ENCODE data around the gene RXFP4.
"Not testable (repeated sequence)": the region's sequence is repeated elsewhere in the genome, so short reads cannot be mapped to it uniquely, and the experiment has no call there.

Gene RXFP4

DNA sequence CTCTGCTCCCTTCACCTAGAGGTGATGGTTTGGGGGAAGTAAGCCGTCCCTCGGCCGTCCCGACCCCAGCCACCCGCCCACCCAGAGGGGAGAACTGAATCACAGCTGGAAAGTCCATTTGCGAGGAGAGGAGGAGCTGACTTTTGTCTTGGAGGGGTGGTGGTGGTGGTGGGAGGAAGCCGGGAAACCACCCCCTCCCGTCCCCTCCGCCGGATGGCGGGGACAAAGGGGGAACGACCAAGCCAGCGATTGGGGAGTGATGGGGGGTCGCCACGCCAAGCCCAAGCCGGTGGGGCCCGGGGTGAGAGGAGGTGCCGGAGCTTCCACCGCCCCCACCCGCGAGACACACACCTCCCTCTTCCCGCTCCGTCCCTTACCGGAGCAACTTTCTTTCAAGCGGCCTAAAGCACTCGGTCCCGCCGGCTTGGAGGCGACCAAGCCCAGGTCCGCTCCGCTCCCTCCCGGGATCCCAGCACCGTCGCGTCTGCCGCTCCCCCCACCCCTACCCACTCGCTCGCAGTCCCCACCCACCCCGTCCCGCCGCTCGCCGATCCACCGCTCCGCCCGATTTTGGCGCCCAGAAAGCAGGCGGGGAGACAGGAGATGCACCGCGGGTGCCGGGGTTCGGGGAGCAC is 36.4 kb downstream of the RXFP4 start:
- Histone ChIP-seq H3K4me3 (ENCODE audit: insufficient read depth, low read depth, low read length) (peak overlapping the region; percentile 61), H3K4me1 (ENCODE audit: control insufficient read depth, insufficient read depth, low read length) (peaks cover 30% of the 10 kb centered on the region), H3K27me3 (ENCODE audit: control insufficient read depth, insufficient read depth, low read length, poor library complexity, severe bottlenecking) (no peaks in the 10 kb centered on the region), H3K9me3 (ENCODE audit: control insufficient read depth, low read length) (no peaks in the 10 kb centered on the region), H3K27ac (ENCODE audit: insufficient read depth, low read depth, low read length, poor library complexity, severe bottlenecking) (peak overlapping the region; percentile 92), H3K36me3 (ENCODE audit: control insufficient read depth, insufficient read depth, low read length) (no peaks in the 10 kb centered on the region)
- 0% methylated on average over 52 of the region's 52 CpGs for WGBS, 2 experiments

DNA sequence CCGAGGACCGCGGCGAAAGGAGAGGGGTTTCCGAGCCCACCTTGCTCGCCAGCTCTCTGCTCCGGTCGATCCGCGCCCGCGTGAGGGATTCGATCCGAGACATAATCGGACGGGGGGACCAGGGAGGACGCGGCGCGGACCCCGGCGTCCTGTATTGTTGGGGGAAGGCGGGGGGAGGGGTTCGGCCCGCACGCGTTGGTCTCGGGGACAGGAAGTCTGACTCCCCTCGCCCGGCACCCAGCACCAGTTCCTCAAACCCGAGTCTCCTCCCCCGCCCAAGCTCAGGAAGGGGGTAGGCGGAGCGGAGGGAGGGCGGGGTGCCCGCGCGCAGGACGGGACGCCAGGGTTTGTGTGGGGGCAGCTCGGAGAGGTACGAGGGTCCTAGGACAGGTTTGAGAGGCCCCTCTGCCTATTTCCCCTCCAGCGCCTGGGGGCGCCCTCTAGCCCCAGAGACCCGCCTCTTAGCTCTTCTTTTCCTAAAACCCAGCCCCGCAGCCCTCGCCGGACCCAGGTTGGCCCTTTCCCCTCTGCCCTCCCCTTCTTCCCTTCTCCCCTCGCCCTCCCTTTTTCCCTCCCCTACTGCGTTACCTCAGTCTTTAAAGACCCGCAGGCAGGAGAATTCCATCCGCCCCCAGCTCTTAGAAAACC is 37.0 kb downstream of the RXFP4 start, which contains the start of gene ARHGEF2:
TSS of gene ARHGEF2 (minus strand) at position 223 of the 648 bp plus-strand sequence. CDS start at position 103, 120 bp downstream.
- H3K4me1 ChIP-seq (ENCODE audit: control insufficient read depth, insufficient read depth, low read length), result peaks cover 30% of the 10 kb centered on the region
- WGBS, 2 experiments, result 0% methylated on average over 52 of the region's 52 CpGs
- peak within 1 kb of the TSS; percentile 92 for H3K27ac ChIP-seq (ENCODE audit: insufficient read depth, low read depth, low read length, poor library complexity, severe bottlenecking)
- no peaks in the 10 kb centered on the region for H3K9me3 ChIP-seq (ENCODE audit: control insufficient read depth, low read length)
- no peaks in the 10 kb centered on the region for H3K36me3 ChIP-seq (ENCODE audit: control insufficient read depth, insufficient read depth, low read length)
- H3K4me3 ChIP-seq (ENCODE audit: insufficient read depth, low read depth, low read length), result peak within 1 kb of the TSS; percentile 61
- no peaks in the 10 kb centered on the region for H3K27me3 ChIP-seq (ENCODE audit: control insufficient read depth, insufficient read depth, low read length, poor library complexity, severe bottlenecking)

DNA sequence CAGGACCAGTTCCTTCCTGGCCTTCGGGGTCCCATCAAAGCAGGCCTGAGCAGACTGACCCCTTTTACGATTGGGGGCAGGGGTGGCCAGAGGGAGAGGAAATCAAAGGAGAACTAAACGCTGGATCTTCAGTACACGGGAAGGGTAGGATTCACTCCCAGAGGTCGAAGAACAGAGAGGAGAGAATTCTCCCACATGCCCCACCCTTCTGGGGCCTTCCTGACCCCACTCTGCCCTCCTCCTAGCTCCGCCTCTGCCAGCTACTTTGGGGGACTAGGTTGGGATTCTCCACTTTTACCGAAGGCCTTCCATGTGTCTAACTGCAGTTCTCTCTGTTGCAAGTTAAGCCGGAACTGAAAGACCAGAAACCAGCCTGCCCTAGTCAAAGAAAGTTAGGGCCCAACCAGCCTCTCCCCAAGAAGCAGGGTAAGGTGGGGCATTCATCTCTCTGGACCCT is 37.6 kb downstream of the RXFP4 start:
- no peaks in the 10 kb centered on the region for H3K27me3 ChIP-seq (ENCODE audit: control insufficient read depth, insufficient read depth, low read length, poor library complexity, severe bottlenecking)
- 6 to 9% methylated on average over 8 of the region's 8 CpGs for WGBS, 2 experiments

DNA sequence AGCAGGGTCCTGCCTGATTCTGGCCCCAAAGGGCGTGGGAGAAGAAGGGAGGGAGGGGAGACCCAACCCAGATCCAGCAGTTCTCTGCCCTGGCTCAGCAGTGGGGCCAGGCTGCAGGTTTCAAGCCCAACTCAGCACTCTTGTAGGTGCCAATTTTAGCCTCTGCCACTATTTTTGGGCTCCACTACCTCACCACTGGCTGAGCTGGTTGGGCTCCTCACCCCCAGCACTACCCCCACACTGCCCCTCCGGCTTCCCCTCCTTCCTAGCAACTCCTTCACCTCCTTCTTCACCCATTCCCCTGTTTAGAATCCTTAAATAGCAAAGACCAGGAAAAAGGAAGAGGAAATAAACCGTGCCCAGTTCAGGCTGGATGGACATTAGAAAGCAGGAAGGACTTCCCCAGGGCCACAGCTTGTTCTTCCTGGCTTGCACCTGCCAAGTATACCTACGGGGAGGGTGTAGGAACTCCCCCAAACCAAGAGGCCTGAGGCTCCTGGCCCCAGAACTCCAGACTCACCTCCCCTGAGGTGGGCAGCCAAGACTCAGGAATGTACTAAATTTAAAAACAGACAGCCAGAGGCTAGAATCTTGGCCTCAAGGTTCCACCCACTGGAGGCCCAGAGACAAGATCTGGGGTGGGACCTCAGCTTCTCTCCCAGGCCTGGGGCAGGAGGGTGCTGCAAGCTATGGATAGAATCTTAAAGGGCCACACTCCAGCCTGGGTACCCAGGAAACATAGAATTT is 38.3 kb downstream of the RXFP4 start:
- H3K4me1 ChIP-seq (ENCODE audit: control insufficient read depth, insufficient read depth, low read length), result peaks cover 25% of the 10 kb centered on the region
- WGBS, 2 experiments, result 67 to 73% methylated on average over 4 of the region's 4 CpGs
- no peaks in the 10 kb centered on the region for H3K27me3 ChIP-seq (ENCODE audit: control insufficient read depth, insufficient read depth, low read length, poor library complexity, severe bottlenecking)
- peak overlapping the region; percentile 61 for H3K4me3 ChIP-seq (ENCODE audit: insufficient read depth, low read depth, low read length)
- H3K27ac ChIP-seq (ENCODE audit: insufficient read depth, low read depth, low read length, poor library complexity, severe bottlenecking), result peak overlapping the region; percentile 92
- H3K9me3 ChIP-seq (ENCODE audit: control insufficient read depth, low read length), result no peaks in the 10 kb centered on the region
- H3K36me3 ChIP-seq (ENCODE audit: control insufficient read depth, insufficient read depth, low read length), result no peaks in the 10 kb centered on the region

More for the DNA sequence above, 37.6 kb downstream of the RXFP4 start:
- peak overlapping the region; percentile 92 for H3K27ac ChIP-seq (ENCODE audit: insufficient read depth, low read depth, low read length, poor library complexity, severe bottlenecking)
- peak overlapping the region; percentile 61 for H3K4me3 ChIP-seq (ENCODE audit: insufficient read depth, low read depth, low read length)
- H3K4me1 ChIP-seq (ENCODE audit: control insufficient read depth, insufficient read depth, low read length), result peaks cover 29% of the 10 kb centered on the region
- no peaks in the 10 kb centered on the region for H3K36me3 ChIP-seq (ENCODE audit: control insufficient read depth, insufficient read depth, low read length)
- no peaks in the 10 kb centered on the region for H3K9me3 ChIP-seq (ENCODE audit: control insufficient read depth, low read length)

DNA sequence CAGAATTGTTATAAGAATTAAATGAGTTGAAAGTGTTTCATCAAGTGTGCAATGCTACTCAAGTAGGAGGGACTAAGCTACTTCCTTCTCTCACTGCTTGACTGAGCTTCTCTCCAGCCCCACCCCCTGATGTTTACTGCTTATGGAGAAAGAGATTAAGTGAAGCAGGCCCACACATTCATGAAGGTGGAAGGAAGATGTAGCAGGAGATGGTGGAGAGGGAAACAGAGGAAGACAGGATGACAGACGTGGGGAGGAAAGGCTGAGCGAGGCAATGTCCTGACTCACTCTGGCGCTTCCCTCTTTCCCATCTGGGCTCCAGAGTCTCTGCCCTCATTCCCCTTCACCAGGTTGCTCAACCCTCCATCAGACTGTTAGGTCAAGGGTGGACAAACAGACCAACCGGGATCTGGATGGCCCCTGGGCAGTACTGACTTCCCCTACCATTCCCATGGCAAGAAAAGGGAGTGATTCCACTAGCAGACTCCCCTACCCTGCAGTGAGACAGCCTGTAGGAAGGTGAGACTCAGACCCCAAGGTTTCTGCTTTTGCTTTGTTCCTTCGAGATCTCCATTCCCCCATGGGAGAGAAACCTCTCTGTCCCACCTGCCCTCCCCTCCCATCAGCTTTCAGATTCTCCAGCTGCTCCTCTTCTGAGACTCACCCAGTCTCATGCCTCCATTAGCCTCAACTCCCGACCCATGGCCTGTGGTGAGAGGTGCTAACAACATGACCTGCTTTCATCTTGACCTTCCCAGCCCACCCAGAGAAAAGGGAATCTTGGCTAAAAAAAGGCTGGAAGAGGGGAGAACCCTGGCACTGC is 40.0 kb downstream of the RXFP4 start:
- H3K4me3 ChIP-seq (ENCODE audit: insufficient read depth, low read depth, low read length), result no peak overlapping the region
- H3K27ac ChIP-seq (ENCODE audit: insufficient read depth, low read depth, low read length, poor library complexity, severe bottlenecking), result no peak overlapping the region

DNA sequence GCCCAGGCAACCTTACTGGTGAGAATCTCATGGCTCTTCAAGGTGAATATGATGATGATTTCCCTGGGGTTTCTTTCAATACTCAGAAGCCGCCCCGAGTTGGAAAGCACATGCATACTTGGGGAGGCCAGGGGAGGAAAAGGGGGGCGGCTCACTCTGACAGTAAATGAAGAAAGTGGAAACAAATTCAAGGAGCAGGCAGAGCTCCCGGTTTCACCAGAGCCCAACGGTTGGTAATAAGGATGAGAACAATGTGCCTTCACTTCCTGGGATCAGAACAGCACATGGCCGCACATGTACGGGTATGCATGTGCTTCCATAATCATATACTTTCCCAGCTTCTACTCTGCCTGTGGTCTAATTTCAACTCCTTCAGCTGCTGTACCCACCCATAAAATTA is 40.7 kb downstream of the RXFP4 start:
- WGBS, 2 experiments, result 91 to 94% methylated on average over 7 of the region's 7 CpGs
- peaks cover 16% of the 10 kb centered on the region for H3K4me1 ChIP-seq (ENCODE audit: control insufficient read depth, insufficient read depth, low read length)
- no peak overlapping the region for H3K27ac ChIP-seq (ENCODE audit: insufficient read depth, low read depth, low read length, poor library complexity, severe bottlenecking)

More for the DNA sequence above, 40.0 kb downstream of the RXFP4 start:
- Histone ChIP-seq H3K9me3 (ENCODE audit: control insufficient read depth, low read length) (no peaks in the 10 kb centered on the region), H3K4me1 (ENCODE audit: control insufficient read depth, insufficient read depth, low read length) (peaks cover 16% of the 10 kb centered on the region), H3K27me3 (ENCODE audit: control insufficient read depth, insufficient read depth, low read length, poor library complexity, severe bottlenecking) (no peaks in the 10 kb centered on the region), H3K36me3 (ENCODE audit: control insufficient read depth, insufficient read depth, low read length) (no peaks in the 10 kb centered on the region)
- WGBS, 2 experiments, result 82 to 83% methylated on average over 6 of the region's 6 CpGs

DNA sequence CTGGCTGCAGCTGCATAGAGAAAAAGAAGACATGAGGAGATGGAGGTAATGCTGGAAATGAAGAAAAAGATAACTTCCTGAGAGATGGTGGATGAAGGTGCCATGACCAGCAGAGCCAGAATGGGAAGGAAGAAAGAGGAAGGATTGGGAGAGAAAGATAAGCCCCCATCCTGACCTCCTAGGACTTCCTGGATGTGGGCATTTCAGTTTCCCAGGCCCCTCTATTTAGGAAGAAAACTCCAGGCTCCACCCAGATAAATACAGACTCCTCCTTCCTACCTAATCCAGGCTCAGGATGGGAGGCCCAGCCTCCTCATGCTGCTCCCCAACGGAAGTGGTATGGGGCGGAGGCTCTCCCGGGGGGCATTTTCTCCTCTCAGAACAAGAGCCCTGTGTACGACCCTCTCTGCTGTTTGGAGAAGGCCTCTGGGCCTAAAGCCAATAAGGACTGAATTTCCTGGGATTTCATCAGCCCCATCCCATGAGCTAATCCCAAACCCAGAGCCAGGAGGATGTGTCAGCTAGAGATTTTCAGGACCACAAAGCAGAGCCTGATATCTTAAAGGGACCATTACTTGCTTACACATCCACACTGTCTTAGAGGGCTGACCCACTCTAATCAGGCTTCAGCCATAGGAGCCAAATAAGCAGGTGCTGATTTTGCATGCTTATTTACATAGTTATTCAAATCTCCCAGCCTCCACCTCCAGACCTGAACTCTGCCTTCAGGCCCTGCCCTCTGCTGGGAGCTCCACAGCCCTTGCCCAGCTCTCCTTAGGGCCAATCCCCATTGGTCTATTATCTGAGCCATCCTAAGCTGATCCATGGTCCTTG is 42.0 kb downstream of the RXFP4 start:
- H3K27ac ChIP-seq (ENCODE audit: insufficient read depth, low read depth, low read length, poor library complexity, severe bottlenecking), result peak overlapping the region; percentile 44
- H3K4me1 ChIP-seq (ENCODE audit: control insufficient read depth, insufficient read depth, low read length), result peaks cover 16% of the 10 kb centered on the region
- 73 to 75% methylated on average over 4 of the region's 4 CpGs for WGBS, 2 experiments
- H3K4me3 ChIP-seq (ENCODE audit: insufficient read depth, low read depth, low read length), result no peak overlapping the region
- no peaks in the 10 kb centered on the region for H3K9me3 ChIP-seq (ENCODE audit: control insufficient read depth, low read length)
- H3K36me3 ChIP-seq (ENCODE audit: control insufficient read depth, insufficient read depth, low read length), result no peaks in the 10 kb centered on the region
- H3K27me3 ChIP-seq (ENCODE audit: control insufficient read depth, insufficient read depth, low read length, poor library complexity, severe bottlenecking), result no peaks in the 10 kb centered on the region

More for the DNA sequence above, 40.7 kb downstream of the RXFP4 start:
- H3K36me3 ChIP-seq (ENCODE audit: control insufficient read depth, insufficient read depth, low read length), result no peaks in the 10 kb centered on the region
- H3K27me3 ChIP-seq (ENCODE audit: control insufficient read depth, insufficient read depth, low read length, poor library complexity, severe bottlenecking), result no peaks in the 10 kb centered on the region
- H3K9me3 ChIP-seq (ENCODE audit: control insufficient read depth, low read length), result no peaks in the 10 kb centered on the region
- no peak overlapping the region for H3K4me3 ChIP-seq (ENCODE audit: insufficient read depth, low read depth, low read length)

DNA sequence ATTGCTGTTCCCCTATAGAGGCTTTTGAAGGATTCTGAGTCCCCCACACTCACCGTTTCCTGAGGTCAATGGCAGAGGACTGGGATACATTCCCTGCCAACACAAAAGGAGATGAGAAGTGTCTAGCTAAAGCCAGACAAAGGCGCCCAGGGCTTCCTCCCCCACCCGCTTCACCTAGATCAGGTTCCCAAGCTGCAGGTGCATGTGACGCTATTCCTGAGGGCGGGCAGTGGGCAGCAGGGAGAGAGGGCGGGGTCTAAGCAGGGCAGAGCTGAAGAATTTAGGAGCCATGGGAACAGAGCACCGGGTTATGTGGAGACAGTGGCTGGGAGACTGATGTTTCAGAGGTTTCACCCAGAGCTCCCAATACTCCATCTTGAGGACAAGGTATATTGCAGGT is 42.9 kb downstream of the RXFP4 start:
- Histone ChIP-seq H3K27ac (ENCODE audit: insufficient read depth, low read depth, low read length, poor library complexity, severe bottlenecking) (no peak overlapping the region), H3K27me3 (ENCODE audit: control insufficient read depth, insufficient read depth, low read length, poor library complexity, severe bottlenecking) (no peaks in the 10 kb centered on the region), H3K4me1 (ENCODE audit: control insufficient read depth, insufficient read depth, low read length) (peaks cover 14% of the 10 kb centered on the region), H3K4me3 (ENCODE audit: insufficient read depth, low read depth, low read length) (no peak overlapping the region), H3K9me3 (ENCODE audit: control insufficient read depth, low read length) (no peaks in the 10 kb centered on the region), H3K36me3 (ENCODE audit: control insufficient read depth, insufficient read depth, low read length) (no peaks in the 10 kb centered on the region)
- 52 to 62% methylated on average over 7 of the region's 7 CpGs for WGBS, 2 experiments

DNA sequence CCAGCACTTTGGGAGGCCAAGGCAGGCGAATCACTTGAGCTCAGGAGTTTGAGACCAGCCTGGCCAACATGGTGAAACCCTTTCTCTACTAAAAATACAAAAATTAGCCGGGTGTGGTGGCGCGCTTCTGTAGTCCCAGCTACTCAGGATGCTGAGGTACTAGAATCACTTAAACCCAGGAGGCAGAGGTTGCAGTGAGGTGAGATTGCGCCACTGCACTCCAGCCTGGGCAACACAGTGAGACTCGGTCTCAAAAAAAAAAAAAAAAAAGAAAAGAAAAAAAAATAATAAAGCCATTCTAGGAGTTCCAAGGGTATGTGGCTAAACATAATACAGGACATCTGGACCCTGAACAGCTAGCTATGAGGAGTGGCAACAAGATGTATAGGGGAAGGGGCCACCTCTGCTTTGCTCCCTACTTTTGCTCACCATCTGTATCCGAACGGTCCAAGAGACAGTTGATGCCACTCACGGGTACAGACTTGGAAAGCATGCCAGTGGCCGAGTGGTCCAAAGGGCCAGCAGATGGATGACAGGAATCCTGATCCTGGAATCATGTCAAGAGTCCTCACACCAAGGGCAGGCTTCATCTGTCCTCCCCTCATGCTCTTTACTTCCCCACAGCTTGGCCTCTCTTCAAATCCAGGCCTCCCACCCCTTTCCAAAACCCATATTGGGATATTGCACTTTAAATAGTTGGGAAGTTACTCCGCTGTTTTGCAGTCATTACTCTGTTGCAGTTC is 43.6 kb downstream of the RXFP4 start:
- not testable (repeated sequence) for H3K4me1 ChIP-seq (ENCODE audit: control insufficient read depth, insufficient read depth, low read length); H3K4me3 ChIP-seq (ENCODE audit: insufficient read depth, low read depth, low read length); H3K36me3 ChIP-seq (ENCODE audit: control insufficient read depth, insufficient read depth, low read length); H3K9me3 ChIP-seq (ENCODE audit: control insufficient read depth, low read length); H3K27ac ChIP-seq (ENCODE audit: insufficient read depth, low read depth, low read length, poor library complexity, severe bottlenecking); H3K27me3 ChIP-seq (ENCODE audit: control insufficient read depth, insufficient read depth, low read length, poor library complexity, severe bottlenecking)
- WGBS, 2 experiments, result 95 to 97% methylated on average over 10 to 11 of the region's 11 CpGs
